GF-D8 (cell line): ENCODE measurements around the gene NBPF3.
"Not testable (repeated sequence)": the region's sequence is repeated elsewhere in the genome, so short reads cannot be mapped to it uniquely, and the experiment has no call there.

Experiments
- DNase-seq: peaks from one replicate; lab custom pipeline; 2025; lab: John Stamatoyannopoulos, UW

Gene NBPF3

GRCh38 chr1:21518774-21519455 is 79.0 kb downstream of the NBPF3 start:
- DNase-seq = no peak

- DNase-seq = not testable (repeated sequence)
These were observed 79.6 kb downstream of the NBPF3 start for GRCh38 chr1:21519486-21520070.

GRCh38 chr1:21520899-21521716 is 81.2 kb downstream of the NBPF3 start:
- DNase-seq = no peak

GRCh38 chr1:21521717-21522060 is 81.8 kb downstream of the NBPF3 start:
- DNase-seq = no peak

- DNase-seq = no peak
These were observed 82.6 kb downstream of the NBPF3 start for GRCh38 chr1:21522525-21523038.

GRCh38 chr1:21523297-21523813 is 83.4 kb downstream of the NBPF3 start:
- no peak for DNase-seq

GRCh38 chr1:21524220-21524619 is 84.3 kb downstream of the NBPF3 start:
- DNase-seq = no peak

- no peak for DNase-seq
These were observed 84.9 kb downstream of the NBPF3 start for GRCh38 chr1:21524686-21525339.

GRCh38 chr1:21525340-21525717 is 85.4 kb downstream of the NBPF3 start:
- DNase-seq = no peak

- no peak for DNase-seq
These were observed 86.5 kb downstream of the NBPF3 start for GRCh38 chr1:21526441-21526840.

GRCh38 chr1:21530368-21531016 is 90.6 kb downstream of the NBPF3 start:
- no peak for DNase-seq

GRCh38 chr1:21531241-21531640 is 91.3 kb downstream of the NBPF3 start:
- no peak for DNase-seq

- no peak for DNase-seq
These were observed 92.6 kb downstream of the NBPF3 start for GRCh38 chr1:21532496-21532895.

- DNase-seq = no peak
These were observed 93.1 kb downstream of the NBPF3 start for GRCh38 chr1:21532992-21533534.

GRCh38 chr1:21534146-21534545 is 94.2 kb downstream of the NBPF3 start:
- no peak for DNase-seq
